ENCODE results near the gene RELT.

Gene RELT

GRCh38 chr11:73406131-73406530 is 29.9 kb downstream of the RELT start:
- Mint-ChIP-seq H3K4me1 (peaks cover 2% of the 10 kb centered on the region), H3K36me3 (ENCODE audit: low read depth) (no peaks in the 10 kb centered on the region)

DNA sequence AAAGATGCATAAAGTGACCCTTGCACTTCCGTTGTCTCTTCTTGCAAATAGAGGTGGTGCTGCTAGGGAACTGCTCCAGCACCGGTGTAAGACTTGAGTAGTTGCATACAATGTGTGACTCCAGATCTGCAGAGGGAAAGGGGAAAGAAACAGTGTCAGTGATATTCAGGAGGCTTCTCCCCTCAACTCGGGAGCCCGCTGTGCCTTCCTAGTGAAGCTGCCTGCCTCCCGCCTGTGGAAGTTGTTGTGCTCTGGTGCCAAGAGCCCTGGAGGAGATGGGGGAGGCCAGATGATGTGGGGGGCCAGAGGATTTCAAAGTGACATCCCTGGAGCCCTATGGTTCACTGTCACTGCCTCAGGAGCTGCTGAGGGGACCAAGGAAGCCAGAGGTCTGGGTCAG is 30.4 kb downstream of the RELT start:
- DNase-seq (no peak), ATAC-seq (no peak)
- Mint-ChIP-seq H3K27ac (peak overlapping the region; percentile 52), H3K4me1 (peaks cover 2% of the 10 kb centered on the region), H3K27me3 (no peaks in the 10 kb centered on the region), H3K9me3 (no peaks in the 10 kb centered on the region), H3K36me3 (ENCODE audit: low read depth) (no peaks in the 10 kb centered on the region), H3K4me3 (no peak overlapping the region)

More at GRCh38 chr11:73406131-73406530, 29.9 kb downstream of the RELT start:
- Mint-ChIP-seq H3K27ac (no peak overlapping the region), H3K9me3 (no peaks in the 10 kb centered on the region), H3K27me3 (no peaks in the 10 kb centered on the region), H3K4me3 (no peak overlapping the region)
- DNase-seq (no peak), ATAC-seq (no peak)

DNA sequence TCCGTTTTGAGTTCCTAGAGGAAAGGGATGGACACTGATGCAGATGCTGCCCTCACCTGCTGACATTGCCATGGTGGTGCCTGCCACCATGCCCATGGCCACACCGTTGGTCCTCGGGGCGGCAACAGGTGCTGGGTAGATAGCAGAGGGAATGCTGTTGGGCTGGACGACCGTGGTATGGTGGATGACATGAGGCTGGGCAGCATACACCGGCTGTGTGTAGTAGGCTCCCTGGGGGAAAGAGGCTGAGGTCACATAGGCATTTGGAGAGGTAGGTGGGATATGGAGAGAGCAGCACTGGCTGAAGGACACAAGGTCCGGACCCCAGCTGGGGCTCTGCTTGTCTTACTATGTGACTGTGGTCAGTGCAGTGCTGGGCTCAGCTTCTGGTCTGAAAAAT is 33.2 kb downstream of the RELT start:
- Mint-ChIP-seq H3K27ac (no peak overlapping the region), H3K27me3 (no peaks in the 10 kb centered on the region), H3K4me1 (no peaks in the 10 kb centered on the region), H3K9me3 (no peaks in the 10 kb centered on the region), H3K36me3 (ENCODE audit: low read depth) (no peaks in the 10 kb centered on the region), H3K4me3 (no peak overlapping the region)
- DNase-seq = no peak
- no peak for ATAC-seq

- Mint-ChIP-seq H3K4me3 (no peak overlapping the region), H3K27me3 (no peaks in the 10 kb centered on the region), H3K9me3 (no peaks in the 10 kb centered on the region), H3K27ac (no peak overlapping the region), H3K4me1 (peaks cover 2% of the 10 kb centered on the region), H3K36me3 (ENCODE audit: low read depth) (no peaks in the 10 kb centered on the region)
- ATAC-seq = no peak
- DNase-seq = no peak
These were observed 34.4 kb downstream of the RELT start for GRCh38 chr11:73410627-73411026.

- no peaks in the 10 kb centered on the region for H3K36me3 Mint-ChIP-seq (ENCODE audit: low read depth)
- H3K4me3 Mint-ChIP-seq = no peak overlapping the region
- ATAC-seq = no peak
These were observed 34.8 kb downstream of the RELT start for GRCh38 chr11:73411031-73411430.

DNA sequence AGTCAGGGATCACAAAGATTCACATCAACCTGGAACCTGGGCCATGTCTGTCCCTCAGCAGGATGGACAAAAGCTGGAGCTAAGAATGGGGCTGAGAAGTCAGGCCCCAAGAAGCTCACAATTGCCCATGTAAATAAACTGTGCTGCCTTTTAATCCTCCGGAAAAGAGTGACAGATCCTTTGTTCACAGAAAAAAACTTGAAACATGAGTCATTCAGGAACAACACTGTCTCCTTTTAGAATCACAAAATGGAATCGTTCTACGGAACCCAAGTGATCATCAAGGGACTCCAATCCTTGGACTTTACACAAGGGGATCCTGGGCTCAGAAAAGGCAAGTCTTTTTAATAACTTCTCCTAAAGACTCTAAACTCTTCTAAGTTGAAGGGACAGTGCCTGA is 36.1 kb downstream of the RELT start:
- no peak for ATAC-seq
- H3K4me3 Mint-ChIP-seq = no peak overlapping the region
- H3K4me1 Mint-ChIP-seq = peaks cover 2% of the 10 kb centered on the region
- H3K27ac Mint-ChIP-seq = no peak overlapping the region
- no peaks in the 10 kb centered on the region for H3K36me3 Mint-ChIP-seq (ENCODE audit: low read depth)
- no peaks in the 10 kb centered on the region for H3K27me3 Mint-ChIP-seq
- no peaks in the 10 kb centered on the region for H3K9me3 Mint-ChIP-seq
- no peak for DNase-seq

More at GRCh38 chr11:73411031-73411430, 34.8 kb downstream of the RELT start:
- Mint-ChIP-seq H3K4me1 (peaks cover 2% of the 10 kb centered on the region), H3K9me3 (no peaks in the 10 kb centered on the region), H3K27ac (no peak overlapping the region), H3K27me3 (no peaks in the 10 kb centered on the region)
- no peak for DNase-seq

GRCh38 chr11:73413256-73413655 is 37.1 kb downstream of the RELT start:
- peaks cover 2% of the 10 kb centered on the region for H3K4me1 Mint-ChIP-seq
- no peak for ATAC-seq
- peaks cover 5% of the 10 kb centered on the region for H3K36me3 Mint-ChIP-seq (ENCODE audit: low read depth)

GRCh38 chr11:73414977-73415651 is 38.9 kb downstream of the RELT start:
- H3K27me3 Mint-ChIP-seq = no peaks in the 10 kb centered on the region
- H3K4me1 Mint-ChIP-seq = peaks cover 2% of the 10 kb centered on the region
- H3K4me3 Mint-ChIP-seq = no peak overlapping the region
- H3K36me3 Mint-ChIP-seq (ENCODE audit: low read depth) = peaks cover 8% of the 10 kb centered on the region
- ATAC-seq (no peak), DNase-seq (no peak)
- no peak overlapping the region for H3K27ac Mint-ChIP-seq
- no peaks in the 10 kb centered on the region for H3K9me3 Mint-ChIP-seq

More at GRCh38 chr11:73413256-73413655, 37.1 kb downstream of the RELT start:
- no peaks in the 10 kb centered on the region for H3K27me3 Mint-ChIP-seq
- no peak for DNase-seq
- no peak overlapping the region for H3K27ac Mint-ChIP-seq
- H3K9me3 Mint-ChIP-seq = no peaks in the 10 kb centered on the region
- no peak overlapping the region for H3K4me3 Mint-ChIP-seq

- Mint-ChIP-seq H3K9me3 (no peaks in the 10 kb centered on the region), H3K4me1 (peaks cover 2% of the 10 kb centered on the region), H3K36me3 (ENCODE audit: low read depth) (peaks cover 8% of the 10 kb centered on the region), H3K4me3 (no peak overlapping the region), H3K27ac (no peak overlapping the region), H3K27me3 (no peaks in the 10 kb centered on the region)
- ATAC-seq = no peak
- no peak for DNase-seq
These were observed 39.8 kb downstream of the RELT start for GRCh38 chr11:73415854-73416615.

GRCh38 chr11:73416786-73417185 is 40.6 kb downstream of the RELT start:
- Mint-ChIP-seq H3K9me3 (no peaks in the 10 kb centered on the region), H3K4me1 (peaks cover 2% of the 10 kb centered on the region), H3K27ac (no peak overlapping the region), H3K4me3 (no peak overlapping the region), H3K27me3 (no peaks in the 10 kb centered on the region), H3K36me3 (ENCODE audit: low read depth) (peaks cover 8% of the 10 kb centered on the region)
- no peak for DNase-seq
- ATAC-seq = no peak

DNA sequence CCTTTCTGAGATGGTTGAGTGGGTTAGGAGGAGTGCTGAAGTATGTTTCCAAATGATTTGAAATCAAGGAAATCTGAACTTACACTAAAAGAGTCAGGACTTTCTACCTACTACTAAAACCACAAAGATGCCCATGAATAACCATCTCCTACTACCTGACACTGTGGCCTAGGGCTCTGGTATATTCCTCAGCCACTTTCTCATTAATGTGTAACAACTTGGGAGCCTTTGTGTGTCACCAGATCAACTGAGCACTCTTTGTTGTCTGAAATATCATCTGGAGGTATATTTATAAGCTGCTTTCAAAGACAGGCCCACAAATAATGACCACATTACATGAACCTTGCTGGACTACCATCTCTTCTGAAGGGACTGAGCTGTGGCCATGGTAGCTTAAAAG is 43.9 kb downstream of the RELT start:
- Mint-ChIP-seq H3K4me3 (no peak overlapping the region), H3K4me1 (no peaks in the 10 kb centered on the region), H3K9me3 (no peaks in the 10 kb centered on the region), H3K27ac (no peak overlapping the region), H3K36me3 (ENCODE audit: low read depth) (peaks cover 8% of the 10 kb centered on the region), H3K27me3 (no peaks in the 10 kb centered on the region)
- DNase-seq (no peak), ATAC-seq (no peak)

DNA sequence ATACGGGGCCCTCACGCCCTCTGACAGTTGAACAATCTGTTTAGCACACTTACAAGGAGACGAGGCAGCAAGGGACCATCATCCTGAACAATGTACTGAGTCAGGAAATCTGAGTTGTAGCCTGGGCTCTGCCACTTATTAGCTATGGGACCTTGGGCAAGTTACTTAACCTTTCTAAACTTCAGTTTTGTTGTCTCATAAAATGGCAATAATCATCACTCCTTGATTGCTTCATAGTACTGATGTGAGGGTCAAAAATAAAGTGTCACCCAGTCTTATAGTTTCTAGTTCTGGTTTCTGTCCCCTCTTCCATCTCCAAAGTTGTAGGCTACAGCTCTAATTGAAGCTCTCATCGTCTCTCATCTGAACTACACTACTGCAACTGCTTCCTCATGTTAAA is 46.7 kb downstream of the RELT start:
- DNase-seq = no peak
- ATAC-seq = no peak
- H3K4me3 Mint-ChIP-seq = no peak overlapping the region
- H3K4me1 Mint-ChIP-seq = no peaks in the 10 kb centered on the region
- H3K27ac Mint-ChIP-seq = no peak overlapping the region
- no peaks in the 10 kb centered on the region for H3K9me3 Mint-ChIP-seq
- no peaks in the 10 kb centered on the region for H3K27me3 Mint-ChIP-seq
- peaks cover 6% of the 10 kb centered on the region for H3K36me3 Mint-ChIP-seq (ENCODE audit: low read depth)

DNA sequence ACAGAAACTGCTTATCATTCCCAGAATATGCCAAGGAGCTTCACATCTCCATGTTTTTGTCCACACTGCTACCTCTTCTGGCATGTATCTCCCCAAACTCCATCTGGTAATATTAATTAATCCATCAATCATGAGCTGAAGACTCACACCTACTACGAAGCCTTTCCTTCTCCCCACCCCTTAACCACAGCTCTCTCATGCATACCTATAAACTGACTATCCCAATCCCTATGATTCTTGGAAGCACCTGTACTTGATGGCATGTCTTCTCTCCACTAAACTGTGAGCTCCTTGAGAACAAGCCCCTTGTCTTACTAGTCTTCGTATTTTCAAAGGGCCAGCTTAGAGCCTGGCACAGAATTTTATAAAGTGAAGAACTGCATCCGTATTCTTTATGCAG is 47.3 kb downstream of the RELT start:
- no peaks in the 10 kb centered on the region for H3K9me3 Mint-ChIP-seq
- H3K27ac Mint-ChIP-seq = no peak overlapping the region
- no peak overlapping the region for H3K4me3 Mint-ChIP-seq
- peaks cover 3% of the 10 kb centered on the region for H3K4me1 Mint-ChIP-seq
- H3K36me3 Mint-ChIP-seq (ENCODE audit: low read depth) = peaks cover 1% of the 10 kb centered on the region
- ATAC-seq = no peak
- H3K27me3 Mint-ChIP-seq = no peaks in the 10 kb centered on the region
- DNase-seq = no peak

DNA sequence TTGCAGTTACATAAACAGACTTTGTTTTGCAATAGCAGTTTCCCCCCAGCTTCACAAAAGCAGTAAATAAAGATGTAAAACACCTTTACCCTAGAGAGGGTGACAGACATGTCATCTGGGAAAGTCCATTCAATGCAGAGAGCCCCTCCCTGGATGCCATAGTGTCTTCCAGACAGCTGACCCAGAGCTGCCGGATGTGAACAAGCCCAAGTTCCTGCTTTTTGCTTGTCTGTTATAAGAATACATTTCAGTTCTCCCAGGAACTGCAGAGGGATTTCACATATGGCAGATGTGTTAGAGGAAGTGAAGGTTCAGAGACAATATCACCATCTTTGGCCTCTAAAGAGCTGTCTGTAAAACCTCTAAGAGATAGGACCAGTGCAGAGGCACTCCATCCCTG is 48.9 kb downstream of the RELT start:
- Mint-ChIP-seq H3K36me3 (ENCODE audit: low read depth) (no peaks in the 10 kb centered on the region), H3K4me3 (no peak overlapping the region), H3K27ac (no peak overlapping the region), H3K4me1 (peaks cover 3% of the 10 kb centered on the region), H3K9me3 (no peaks in the 10 kb centered on the region), H3K27me3 (no peaks in the 10 kb centered on the region)
- no peak for ATAC-seq
- no peak for DNase-seq

GRCh38 chr11:73426219-73426850 is 50.1 kb downstream of the RELT start:
- no peaks in the 10 kb centered on the region for H3K36me3 Mint-ChIP-seq (ENCODE audit: low read depth)
- H3K27me3 Mint-ChIP-seq = no peaks in the 10 kb centered on the region
- no peak overlapping the region for H3K4me3 Mint-ChIP-seq
- no peak overlapping the region for H3K27ac Mint-ChIP-seq
- DNase-seq (no peak), ATAC-seq (no peak)
- no peaks in the 10 kb centered on the region for H3K9me3 Mint-ChIP-seq
- H3K4me1 Mint-ChIP-seq = peaks cover 3% of the 10 kb centered on the region
